ENCODE results near the gene MMD2.

Gene MMD2

GRCh38 chr7:4948402-4948801 is 10.6 kb downstream of the MMD2 start:
- Histone ChIP-seq H3K27me3 (ENCODE audit: control insufficient read depth in 3 of 3, insufficient read depth in 3 of 3, low read depth in 1 of 3, low read length in 3 of 3) (no peaks in the 10 kb centered on the region), H3K27ac (replicated peaks; ENCODE audit: low read length) (no peak overlapping the region), H3K4me3 (ENCODE audit: low read length in 2 of 2) (no peak overlapping the region), H3K36me3 (replicated peaks in 1 of 2; ENCODE audit: control insufficient read depth in 2 of 2, insufficient read depth in 2 of 2, low read length in 2 of 2) (no peaks in the 10 kb centered on the region), H4K91ac (ENCODE audit: low read depth, low read length, poor library complexity) (no peak overlapping the region), H3K4me1 (ENCODE audit: control insufficient read depth in 2 of 2, insufficient read depth in 1 of 2, low read depth in 1 of 2, low read length in 2 of 2) (no peaks in the 10 kb centered on the region), H3K4me2 (ENCODE audit: insufficient read depth, low read length, poor library complexity, severe bottlenecking) (no peak overlapping the region), H2BK120ac (ENCODE audit: low read depth, low read length) (no peak overlapping the region), H3K23ac (ENCODE audit: low read depth, low read length, poor library complexity) (no peak overlapping the region), H2AK5ac (ENCODE audit: low read depth, low read length) (no peak overlapping the region), H4K8ac (ENCODE audit: low read depth, low read length) (no peak overlapping the region), H2BK5ac (ENCODE audit: low read length) (no peak overlapping the region), H3K9me3 (replicated peaks in 1 of 2; ENCODE audit: control insufficient read depth in 2 of 2, insufficient read depth in 1 of 2, low read depth in 1 of 2, low read length in 2 of 2) (no peaks in the 10 kb centered on the region), H2BK15ac (ENCODE audit: low read length) (no peak overlapping the region), H3K14ac (ENCODE audit: low read length) (no peak overlapping the region), H2BK12ac (ENCODE audit: low read length) (no peak overlapping the region), H3K4ac (ENCODE audit: low read length) (no peak overlapping the region), H2AFZ (ENCODE audit: low read length) (no peak overlapping the region), H3K9ac (ENCODE audit: low read depth, low read length, poor library complexity) (no peak overlapping the region), H3K79me1 (ENCODE audit: low read depth, low read length) (no peaks in the 10 kb centered on the region), H3K18ac (ENCODE audit: low read length) (no peak overlapping the region)
- DNase-seq (ENCODE audit: low spot score) = no peak
- no CpG with 5 or more reads among the region's 7 CpGs for WGBS, 2 donors (ENCODE audit: extremely low coverage in 2 of 2, insufficient read length in 2 of 2, insufficient replicate concordance in 1 of 2)

- peak overlapping the region; percentile 89 for H3K23ac ChIP-seq (ENCODE audit: low read depth, low read length, poor library complexity)
- H3K18ac ChIP-seq (ENCODE audit: low read length) = no peak overlapping the region
- no peaks in the 10 kb centered on the region for H3K79me1 ChIP-seq (ENCODE audit: low read depth, low read length)
- no peak overlapping the region for H3K14ac ChIP-seq (ENCODE audit: low read length)
- no peaks in the 10 kb centered on the region for H3K36me3 ChIP-seq (replicated peaks in 1 of 2; ENCODE audit: control insufficient read depth in 2 of 2, insufficient read depth in 2 of 2, low read length in 2 of 2)
- H3K9me3 ChIP-seq (replicated peaks in 1 of 2; ENCODE audit: control insufficient read depth in 2 of 2, insufficient read depth in 1 of 2, low read depth in 1 of 2, low read length in 2 of 2) = no peaks in the 10 kb centered on the region
- no peak overlapping the region for H4K91ac ChIP-seq (ENCODE audit: low read depth, low read length, poor library complexity)
- no peak overlapping the region for H2BK15ac ChIP-seq (ENCODE audit: low read length)
- peak overlapping the region; percentile 92 for H4K8ac ChIP-seq (ENCODE audit: low read depth, low read length)
- no peak overlapping the region for H3K27ac ChIP-seq (replicated peaks; ENCODE audit: low read length)
- no peak overlapping the region for H2BK120ac ChIP-seq (ENCODE audit: low read depth, low read length)
- H2AFZ ChIP-seq (ENCODE audit: low read length) = no peak overlapping the region
- no peak overlapping the region for H2BK5ac ChIP-seq (ENCODE audit: low read length)
- H3K9ac ChIP-seq (ENCODE audit: low read depth, low read length, poor library complexity) = peak overlapping the region; percentile 64
- H3K4ac ChIP-seq (ENCODE audit: low read length) = no peak overlapping the region
- DNase-seq (ENCODE audit: low spot score) = no peak
- no CpG with 5 or more reads among the region's 26 CpGs for WGBS, 2 donors (ENCODE audit: extremely low coverage in 2 of 2, insufficient read length in 2 of 2, insufficient replicate concordance in 1 of 2)
- no peak overlapping the region for H3K4me2 ChIP-seq (ENCODE audit: insufficient read depth, low read length, poor library complexity, severe bottlenecking)
- H2BK12ac ChIP-seq (ENCODE audit: low read length) = no peak overlapping the region
- no peak overlapping the region for H2AK5ac ChIP-seq (ENCODE audit: low read depth, low read length)
- H3K4me1 ChIP-seq (ENCODE audit: control insufficient read depth in 2 of 2, insufficient read depth in 1 of 2, low read depth in 1 of 2, low read length in 2 of 2) = no peaks in the 10 kb centered on the region
- H3K4me3 ChIP-seq (ENCODE audit: low read length in 2 of 2) = peak overlapping the region in 1 of 2 donors; percentile 62
- no peaks in the 10 kb centered on the region for H3K27me3 ChIP-seq (ENCODE audit: control insufficient read depth in 3 of 3, insufficient read depth in 3 of 3, low read depth in 1 of 3, low read length in 3 of 3)
These were observed 13.0 kb downstream of the MMD2 start for GRCh38 chr7:4945949-4946348.

- no peak overlapping the region for H4K91ac ChIP-seq (ENCODE audit: low read depth, low read length, poor library complexity)
- H3K27me3 ChIP-seq (ENCODE audit: control insufficient read depth in 3 of 3, insufficient read depth in 3 of 3, low read depth in 1 of 3, low read length in 3 of 3) = no peaks in the 10 kb centered on the region
- H3K9ac ChIP-seq (ENCODE audit: low read depth, low read length, poor library complexity) = no peak overlapping the region
- no peak for DNase-seq (ENCODE audit: low spot score)
- no peak overlapping the region for H3K4me2 ChIP-seq (ENCODE audit: insufficient read depth, low read length, poor library complexity, severe bottlenecking)
- H3K4ac ChIP-seq (ENCODE audit: low read length) = no peak overlapping the region
- H3K9me3 ChIP-seq (replicated peaks in 1 of 2; ENCODE audit: control insufficient read depth in 2 of 2, insufficient read depth in 1 of 2, low read depth in 1 of 2, low read length in 2 of 2) = no peaks in the 10 kb centered on the region
- H2AK5ac ChIP-seq (ENCODE audit: low read depth, low read length) = no peak overlapping the region
- H4K8ac ChIP-seq (ENCODE audit: low read depth, low read length) = no peak overlapping the region
- no peak overlapping the region for H3K18ac ChIP-seq (ENCODE audit: low read length)
- no peak overlapping the region for H3K27ac ChIP-seq (replicated peaks; ENCODE audit: low read length)
- H3K4me1 ChIP-seq (ENCODE audit: control insufficient read depth in 2 of 2, insufficient read depth in 1 of 2, low read depth in 1 of 2, low read length in 2 of 2) = no peaks in the 10 kb centered on the region
- H3K14ac ChIP-seq (ENCODE audit: low read length) = no peak overlapping the region
- no peaks in the 10 kb centered on the region for H3K36me3 ChIP-seq (replicated peaks in 1 of 2; ENCODE audit: control insufficient read depth in 2 of 2, insufficient read depth in 2 of 2, low read length in 2 of 2)
- H3K79me1 ChIP-seq (ENCODE audit: low read depth, low read length) = no peaks in the 10 kb centered on the region
- H2AFZ ChIP-seq (ENCODE audit: low read length) = no peak overlapping the region
- 80% methylated on average over 1 of the region's 4 CpGs; no CpG with 5 or more reads in 1 of the 2 donors for WGBS, 2 donors (ENCODE audit: extremely low coverage in 2 of 2, insufficient read length in 2 of 2, insufficient replicate concordance in 1 of 2)
- no peak overlapping the region for H2BK5ac ChIP-seq (ENCODE audit: low read length)
- no peak overlapping the region for H2BK120ac ChIP-seq (ENCODE audit: low read depth, low read length)
- no peak overlapping the region for H3K4me3 ChIP-seq (ENCODE audit: low read length in 2 of 2)
- no peak overlapping the region for H2BK12ac ChIP-seq (ENCODE audit: low read length)
- H3K23ac ChIP-seq (ENCODE audit: low read depth, low read length, poor library complexity) = no peak overlapping the region
- H2BK15ac ChIP-seq (ENCODE audit: low read length) = no peak overlapping the region
These were observed 14.0 kb downstream of the MMD2 start for GRCh38 chr7:4944939-4945338.

GRCh38 chr7:4943297-4943696 is 15.7 kb downstream of the MMD2 start:
- Histone ChIP-seq H4K8ac (ENCODE audit: low read depth, low read length) (no peak overlapping the region), H3K4me1 (ENCODE audit: control insufficient read depth in 2 of 2, insufficient read depth in 1 of 2, low read depth in 1 of 2, low read length in 2 of 2) (no peaks in the 10 kb centered on the region), H3K14ac (ENCODE audit: low read length) (no peak overlapping the region), H2BK12ac (ENCODE audit: low read length) (no peak overlapping the region), H3K27me3 (ENCODE audit: control insufficient read depth in 3 of 3, insufficient read depth in 3 of 3, low read depth in 1 of 3, low read length in 3 of 3) (no peaks in the 10 kb centered on the region), H3K4ac (ENCODE audit: low read length) (no peak overlapping the region), H2AK5ac (ENCODE audit: low read depth, low read length) (no peak overlapping the region), H3K9me3 (replicated peaks in 1 of 2; ENCODE audit: control insufficient read depth in 2 of 2, insufficient read depth in 1 of 2, low read depth in 1 of 2, low read length in 2 of 2) (no peaks in the 10 kb centered on the region), H2BK120ac (ENCODE audit: low read depth, low read length) (no peak overlapping the region), H2BK5ac (ENCODE audit: low read length) (no peak overlapping the region), H3K27ac (replicated peaks; ENCODE audit: low read length) (no peak overlapping the region), H2BK15ac (ENCODE audit: low read length) (no peak overlapping the region), H3K4me3 (ENCODE audit: low read length in 2 of 2) (no peak overlapping the region), H3K36me3 (replicated peaks in 1 of 2; ENCODE audit: control insufficient read depth in 2 of 2, insufficient read depth in 2 of 2, low read length in 2 of 2) (no peaks in the 10 kb centered on the region), H3K18ac (ENCODE audit: low read length) (no peak overlapping the region), H3K23ac (ENCODE audit: low read depth, low read length, poor library complexity) (no peak overlapping the region), H3K9ac (ENCODE audit: low read depth, low read length, poor library complexity) (no peak overlapping the region), H4K91ac (ENCODE audit: low read depth, low read length, poor library complexity) (no peak overlapping the region), H3K79me1 (ENCODE audit: low read depth, low read length) (no peaks in the 10 kb centered on the region), H3K4me2 (ENCODE audit: insufficient read depth, low read length, poor library complexity, severe bottlenecking) (no peak overlapping the region), H2AFZ (ENCODE audit: low read length) (no peak overlapping the region)
- no peak for DNase-seq (ENCODE audit: low spot score)
- WGBS, 2 donors (ENCODE audit: extremely low coverage in 2 of 2, insufficient read length in 2 of 2, insufficient replicate concordance in 1 of 2) = no CpG with 5 or more reads among the region's 10 CpGs
